Measurements from ENCODE around the gene C7orf25. TPM values are rescaled to one million over a fixed set of nuclear protein-coding genes. Genes with fewer than 3 reads are reported as not detected.

C7orf25 gene
- polyA plus RNA-seq (2014; cell fraction: cytosol; rRNA removed): 10.9 and 16.4 TPM in 2 replicates
- 7.0 and 9.3 TPM in 2 replicates for polyA plus RNA-seq (2014; cell fraction: nucleus; rRNA removed)

DNA sequence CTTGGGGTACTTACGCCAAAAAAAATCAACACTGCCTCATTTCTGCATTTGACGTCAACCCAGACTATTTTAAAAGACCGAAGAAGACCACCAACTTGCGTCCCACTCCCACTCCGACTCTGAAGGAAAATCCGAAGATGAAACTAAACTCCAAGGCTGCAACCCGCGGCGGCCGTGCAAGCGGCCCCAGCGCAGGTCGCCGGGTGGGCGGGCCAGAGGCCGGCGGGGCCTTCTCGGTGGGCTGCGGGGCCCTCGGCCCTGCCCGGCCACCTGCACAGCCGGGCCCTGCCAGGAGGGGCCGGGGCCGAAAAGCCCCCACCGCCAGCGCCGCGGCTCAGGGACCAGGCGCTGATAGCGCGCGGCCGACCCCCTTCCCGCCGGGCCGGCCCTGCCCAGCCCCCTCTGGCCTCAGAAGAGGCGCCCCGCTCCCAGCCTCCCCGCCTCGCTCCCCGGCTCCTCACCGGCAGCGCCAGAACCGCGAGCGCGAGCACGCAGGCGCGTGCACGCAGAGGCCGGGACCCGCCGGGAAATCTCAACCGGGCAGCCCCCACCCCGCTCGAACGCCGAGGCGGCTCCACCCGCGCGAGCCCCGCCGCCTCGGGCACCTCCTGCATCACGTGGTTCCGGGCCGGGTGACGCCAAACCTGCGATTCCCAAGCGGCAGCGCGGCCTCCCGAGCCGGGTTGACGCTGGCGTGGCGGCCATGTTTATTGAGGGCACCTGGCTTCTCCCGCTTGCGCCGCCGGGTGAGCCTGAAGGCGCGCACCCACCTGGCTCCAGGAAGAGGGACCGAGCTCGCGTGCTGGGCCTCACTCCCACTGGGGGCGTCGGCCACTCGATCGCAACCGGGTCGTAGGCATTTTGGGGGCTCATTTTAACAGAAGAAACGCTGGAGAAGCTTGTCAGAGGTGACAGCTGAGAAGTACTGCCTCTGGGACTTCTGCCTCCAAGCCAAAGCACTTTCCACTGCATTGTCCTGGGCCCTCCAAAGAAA is at the start of gene C7orf25:
Gene C7orf25 (minus strand): TSS at position 617 of the 994 bp plus-strand sequence. CDS start 1,170 bp downstream, outside the sequence.
- DNase-seq (ENCODE audit: low spot score): peak; percentile 96

DNA sequence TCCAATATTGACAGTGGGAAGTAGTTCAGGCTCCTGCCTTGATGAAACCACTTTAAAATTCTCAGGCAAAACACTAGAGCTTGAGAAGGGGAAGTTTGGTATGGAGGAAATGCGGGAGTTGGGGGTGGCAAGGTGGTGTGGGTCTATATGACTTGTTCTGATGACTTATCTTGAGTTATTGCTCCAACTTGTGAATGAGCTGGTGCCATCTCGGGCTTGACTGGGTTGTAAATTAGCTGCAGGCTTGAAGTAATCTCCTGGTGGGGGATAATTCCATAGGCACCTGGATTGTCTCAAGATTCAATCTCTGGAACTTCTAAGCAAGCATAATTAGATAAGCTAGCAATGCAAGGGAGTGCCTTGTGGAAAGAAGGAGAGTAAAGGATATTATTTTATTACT is 49.3 kb upstream of the C7orf25 start:
- peak; percentile 97 for DNase-seq (ENCODE audit: low spot score)

DNA sequence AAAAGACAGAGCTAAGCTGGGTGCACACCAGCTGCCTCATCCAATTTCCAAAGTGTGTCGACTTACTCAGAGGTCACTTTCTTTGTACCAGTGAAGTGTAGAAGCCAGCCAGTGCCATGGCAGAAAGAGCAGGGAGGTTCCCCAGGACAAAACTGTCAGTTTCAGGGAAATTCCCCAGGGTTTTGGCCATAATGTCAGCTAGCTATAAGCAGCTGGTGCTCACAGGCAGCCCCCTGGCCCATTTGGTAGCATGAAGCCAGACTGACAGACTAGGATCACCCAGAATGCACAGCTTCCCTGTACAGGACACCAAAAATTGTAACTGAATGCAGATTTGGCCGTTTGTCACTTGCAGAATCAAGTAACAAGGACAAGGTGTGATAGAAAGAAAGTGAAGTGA is 48.9 kb upstream of the C7orf25 start:
- DNase-seq (ENCODE audit: low spot score): peak; percentile 86

GRCh38 chr7:42959549-42959948 is 47.7 kb upstream of the C7orf25 start:
- DNase-seq (ENCODE audit: low spot score): no peak

GRCh38 chr7:42956062-42956461 is 44.2 kb upstream of the C7orf25 start:
- no peak for DNase-seq (ENCODE audit: low spot score)

- DNase-seq (ENCODE audit: low spot score): no peak
Measured at GRCh38 chr7:42953994-42954393, 42.1 kb upstream of the C7orf25 start.

GRCh38 chr7:42952328-42952727 is 40.5 kb upstream of the C7orf25 start:
- no peak for DNase-seq (ENCODE audit: low spot score)

- no peak for DNase-seq (ENCODE audit: low spot score)
Measured at GRCh38 chr7:42950417-42950816, 38.5 kb upstream of the C7orf25 start.

- DNase-seq (ENCODE audit: low spot score): no peak
Measured at GRCh38 chr7:42947521-42947920, 35.7 kb upstream of the C7orf25 start.

DNA sequence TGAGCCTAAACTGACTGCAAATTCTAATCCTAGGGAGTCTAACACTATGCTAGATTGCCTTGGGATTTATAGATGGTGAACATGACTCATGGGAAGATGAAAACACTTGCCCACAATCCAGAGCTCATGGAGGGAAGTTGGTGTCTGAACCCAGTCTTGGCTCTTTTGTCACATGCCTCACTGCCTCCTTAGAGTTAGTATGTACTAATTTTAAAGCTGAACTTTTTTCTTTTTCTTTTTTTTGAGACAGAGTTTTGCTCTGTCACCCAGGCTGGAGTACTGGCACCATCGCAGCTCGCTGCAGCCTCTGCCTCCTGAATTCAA is 34.7 kb upstream of the C7orf25 start:
- no peak for DNase-seq (ENCODE audit: low spot score)

GRCh38 chr7:42945821-42946626 is 34.2 kb upstream of the C7orf25 start:
- DNase-seq (ENCODE audit: low spot score): no peak

- DNase-seq (ENCODE audit: low spot score): peak; percentile 87
Measured at GRCh38 chr7:42940985-42941847, 29.3 kb upstream of the C7orf25 start.

DNA sequence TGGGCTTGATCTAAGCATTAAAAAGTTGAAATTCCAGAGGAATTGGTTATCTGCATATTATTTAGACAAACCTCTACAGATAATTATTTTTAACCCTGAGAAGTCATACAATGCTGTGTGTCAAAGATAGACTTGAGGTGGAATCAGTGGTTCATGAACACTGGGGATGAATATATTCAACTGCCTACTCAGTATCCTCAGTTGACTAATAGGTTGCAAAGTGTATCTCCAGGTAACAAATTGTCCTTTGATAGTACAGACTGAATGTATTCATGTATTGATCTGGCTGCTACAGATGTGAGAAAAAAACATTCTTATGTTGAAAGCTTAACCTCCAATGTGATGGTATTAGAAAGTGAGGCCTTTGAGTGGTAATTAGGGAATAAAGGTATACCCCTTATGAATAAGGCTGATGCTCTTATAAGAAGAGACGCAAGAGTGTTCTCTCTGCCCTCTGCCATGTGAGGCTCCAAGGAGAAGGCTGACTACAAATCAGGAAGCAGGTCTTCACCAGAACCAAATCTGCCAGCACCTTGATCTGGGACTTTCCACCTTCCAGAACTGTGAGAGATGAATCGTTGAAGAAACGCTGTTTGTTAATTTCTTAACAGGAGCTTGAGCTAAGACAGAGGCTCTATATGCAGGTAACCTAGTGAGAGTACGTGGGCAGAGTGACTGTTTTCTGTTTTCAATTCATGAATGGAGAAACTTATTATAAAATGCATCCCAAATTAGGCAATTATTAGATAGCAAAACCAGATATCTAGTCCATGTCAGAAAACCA is 27.8 kb upstream of the C7orf25 start:
- DNase-seq (ENCODE audit: low spot score): no peak

- no peak for DNase-seq (ENCODE audit: low spot score)
Measured at GRCh38 chr7:42935861-42936260, 24.0 kb upstream of the C7orf25 start.

- DNase-seq (ENCODE audit: low spot score): no peak
Measured at GRCh38 chr7:42934291-42934690, 22.4 kb upstream of the C7orf25 start.

GRCh38 chr7:42932811-42933591 is 21.1 kb upstream of the C7orf25 start:
- peak; percentile 57 for DNase-seq (ENCODE audit: low spot score)

GRCh38 chr7:42931834-42932651 is 20.2 kb upstream of the C7orf25 start, which contains the start of the genes MRPL32 and PSMA2:
MRPL32 (plus strand) TSS chr7:42932376; CDS start chr7:42932387, 11 bp downstream.
PSMA2 (minus strand) TSS chr7:42932174; CDS start chr7:42932158, 16 bp downstream.
- peak; percentile 98 for DNase-seq (ENCODE audit: low spot score)

DNA sequence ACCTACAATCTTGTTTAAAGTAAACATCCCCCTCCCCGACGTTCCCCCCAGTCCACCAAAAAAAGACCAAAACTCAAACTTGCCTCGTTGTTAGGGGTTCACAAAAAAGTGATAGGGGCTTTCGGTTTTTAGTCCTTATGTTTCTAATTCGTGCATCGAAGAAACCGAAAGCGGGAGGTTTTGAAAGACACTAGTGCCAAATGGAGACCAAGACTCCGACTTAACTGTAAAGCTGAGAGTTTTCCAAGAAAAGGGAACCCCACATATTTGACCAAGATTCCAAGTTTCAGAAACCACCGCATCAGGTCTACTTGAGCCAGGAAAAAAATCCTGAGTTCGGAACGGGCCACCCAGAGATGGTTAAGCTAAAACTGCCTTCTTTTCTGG is 19.6 kb upstream of the C7orf25 start:
- no peak for DNase-seq (ENCODE audit: low spot score)

- DNase-seq (ENCODE audit: low spot score): no peak
Measured at GRCh38 chr7:42930889-42931288, 19.0 kb upstream of the C7orf25 start.

Data from SK-N-DZ (cell line).